ENCODE measurements around the gene CACNA1G.

DNA sequence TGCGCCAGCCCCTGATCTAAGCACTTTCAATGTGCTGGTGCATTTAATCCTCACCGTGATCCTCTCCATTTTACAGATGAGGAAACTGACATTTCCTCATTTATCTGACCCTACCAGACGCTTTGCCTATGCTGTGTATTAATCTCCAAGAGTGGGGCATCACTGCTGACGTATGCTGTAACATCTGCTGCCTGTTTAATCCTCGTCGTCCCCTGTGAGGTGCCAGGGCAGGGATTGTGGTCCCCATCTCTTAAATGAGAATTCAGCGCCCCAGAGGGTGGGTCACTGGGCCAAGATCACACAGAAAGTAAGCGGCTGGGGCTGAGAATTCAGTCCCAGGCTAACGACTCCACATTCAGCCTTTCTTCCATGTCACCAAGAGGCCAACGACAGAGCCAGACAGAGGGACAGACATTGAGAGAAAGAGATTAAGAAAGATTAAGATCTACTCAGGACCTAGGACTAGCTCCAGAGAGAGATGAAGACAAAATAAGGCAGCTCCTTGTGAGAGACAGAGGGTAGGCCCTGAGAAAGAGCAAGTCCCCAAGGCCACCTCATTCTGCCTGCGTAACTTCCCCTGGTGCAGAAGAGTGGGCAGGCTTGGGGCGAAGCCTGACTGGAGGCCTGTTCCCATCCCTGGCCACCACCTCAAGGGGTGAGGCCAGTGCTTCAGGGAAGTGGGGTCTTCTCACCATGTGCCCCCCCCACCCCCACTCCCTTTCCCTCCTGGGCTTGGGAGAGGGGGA, 13.5 kb downstream of the CACNA1G start:
- TF ChIP-seq, protein P1, sequence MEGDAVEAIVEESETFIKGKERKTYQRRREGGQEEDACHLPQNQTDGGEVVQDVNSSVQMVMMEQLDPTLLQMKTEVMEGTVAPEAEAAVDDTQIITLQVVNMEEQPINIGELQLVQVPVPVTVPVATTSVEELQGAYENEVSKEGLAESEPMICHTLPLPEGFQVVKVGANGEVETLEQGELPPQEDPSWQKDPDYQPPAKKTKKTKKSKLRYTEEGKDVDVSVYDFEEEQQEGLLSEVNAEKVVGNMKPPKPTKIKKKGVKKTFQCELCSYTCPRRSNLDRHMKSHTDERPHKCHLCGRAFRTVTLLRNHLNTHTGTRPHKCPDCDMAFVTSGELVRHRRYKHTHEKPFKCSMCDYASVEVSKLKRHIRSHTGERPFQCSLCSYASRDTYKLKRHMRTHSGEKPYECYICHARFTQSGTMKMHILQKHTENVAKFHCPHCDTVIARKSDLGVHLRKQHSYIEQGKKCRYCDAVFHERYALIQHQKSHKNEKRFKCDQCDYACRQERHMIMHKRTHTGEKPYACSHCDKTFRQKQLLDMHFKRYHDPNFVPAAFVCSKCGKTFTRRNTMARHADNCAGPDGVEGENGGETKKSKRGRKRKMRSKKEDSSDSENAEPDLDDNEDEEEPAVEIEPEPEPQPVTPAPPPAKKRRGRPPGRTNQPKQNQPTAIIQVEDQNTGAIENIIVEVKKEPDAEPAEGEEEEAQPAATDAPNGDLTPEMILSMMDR (IDR thresholded peaks at IDR 0.05; ENCODE audit: low read depth, low read length, poor library complexity, severe bottlenecking), result no peak
- TF ChIP-seq EZH2phosphoT487 (IDR thresholded peaks at IDR 0.05; ENCODE audit: borderline replicate concordance, low read length), result no peak
